ENCODE measurements around the gene RELA.

Gene RELA

DNA sequence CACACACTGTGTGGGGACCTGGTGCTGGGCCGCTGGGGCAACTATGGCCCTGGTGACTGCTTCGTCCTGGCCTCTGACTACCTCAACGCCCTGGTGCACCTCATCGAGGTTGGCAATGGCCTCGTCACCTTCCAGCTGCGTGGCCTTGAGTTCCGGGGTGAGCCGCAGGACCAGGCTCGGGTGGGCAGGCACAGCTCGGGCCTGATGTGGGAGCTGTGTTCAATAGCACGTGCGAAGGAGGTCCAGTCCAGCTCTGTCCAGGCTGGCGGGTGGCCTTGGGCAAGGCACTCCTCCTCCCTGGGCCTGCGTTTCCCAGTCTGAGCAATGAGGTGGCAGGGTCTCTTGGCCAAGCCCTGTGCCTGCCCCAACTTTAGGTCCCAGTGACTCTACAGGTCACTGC is 33.1 kb downstream of the RELA start:
- DNase-seq, result no peak

DNA sequence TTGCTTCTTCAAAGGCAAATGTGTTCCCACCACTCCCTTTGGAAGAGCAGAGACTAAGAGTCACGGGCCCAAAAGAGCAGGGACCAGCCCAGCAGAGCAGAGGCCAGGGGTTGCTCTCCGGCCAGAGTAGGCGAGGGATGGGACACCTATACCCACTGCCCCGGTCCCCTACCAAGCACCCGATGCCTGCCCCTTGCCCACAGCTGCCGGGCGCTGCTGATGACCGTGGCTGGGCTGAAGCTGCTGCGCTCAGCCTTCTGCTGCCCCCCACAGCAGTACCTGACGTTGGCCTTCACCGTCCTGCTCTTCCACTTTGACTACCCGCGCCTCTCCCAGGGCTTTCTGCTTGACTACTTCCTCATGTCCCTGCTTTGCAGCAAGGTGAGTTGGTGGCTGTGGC is 35.5 kb downstream of the RELA start:
- no peak for DNase-seq

DNA sequence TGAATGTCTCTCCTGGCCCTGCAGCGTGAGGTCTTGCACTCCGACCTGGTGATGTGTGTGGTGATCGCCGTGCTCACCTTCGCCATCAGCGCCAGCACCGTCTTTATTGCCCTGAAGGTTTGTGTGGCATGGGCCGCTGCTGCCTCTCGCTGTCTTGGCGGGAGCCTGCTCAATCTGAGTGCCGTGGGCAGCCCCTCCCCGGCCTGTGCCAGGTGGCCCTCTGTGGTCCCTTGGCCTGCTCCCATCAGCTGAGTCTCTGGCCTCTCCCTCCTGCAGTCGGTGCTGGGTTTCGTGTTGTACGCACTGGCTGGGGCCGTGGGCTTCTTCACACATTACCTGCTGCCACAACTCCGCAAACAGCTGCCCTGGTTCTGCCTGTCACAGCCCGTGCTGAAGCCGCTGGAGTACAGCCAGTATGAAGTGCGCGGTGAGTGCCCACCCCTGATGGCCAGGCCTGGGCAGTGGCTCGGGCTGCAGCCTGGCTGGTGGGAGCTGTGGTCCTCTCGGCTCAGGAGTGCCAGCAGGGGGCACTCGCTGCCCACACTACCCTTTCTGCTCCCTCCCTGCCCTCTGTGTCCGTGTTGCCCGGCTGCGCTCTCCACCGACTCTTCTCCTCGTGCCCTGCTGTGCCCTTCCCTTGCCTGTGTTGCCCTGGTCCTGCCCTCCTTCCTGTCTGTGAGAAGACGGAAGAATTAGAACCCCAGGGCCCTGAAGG is 36.9 kb downstream of the RELA start:
- DNase-seq, result peak; percentile 14 to 59 (median 48)

DNA sequence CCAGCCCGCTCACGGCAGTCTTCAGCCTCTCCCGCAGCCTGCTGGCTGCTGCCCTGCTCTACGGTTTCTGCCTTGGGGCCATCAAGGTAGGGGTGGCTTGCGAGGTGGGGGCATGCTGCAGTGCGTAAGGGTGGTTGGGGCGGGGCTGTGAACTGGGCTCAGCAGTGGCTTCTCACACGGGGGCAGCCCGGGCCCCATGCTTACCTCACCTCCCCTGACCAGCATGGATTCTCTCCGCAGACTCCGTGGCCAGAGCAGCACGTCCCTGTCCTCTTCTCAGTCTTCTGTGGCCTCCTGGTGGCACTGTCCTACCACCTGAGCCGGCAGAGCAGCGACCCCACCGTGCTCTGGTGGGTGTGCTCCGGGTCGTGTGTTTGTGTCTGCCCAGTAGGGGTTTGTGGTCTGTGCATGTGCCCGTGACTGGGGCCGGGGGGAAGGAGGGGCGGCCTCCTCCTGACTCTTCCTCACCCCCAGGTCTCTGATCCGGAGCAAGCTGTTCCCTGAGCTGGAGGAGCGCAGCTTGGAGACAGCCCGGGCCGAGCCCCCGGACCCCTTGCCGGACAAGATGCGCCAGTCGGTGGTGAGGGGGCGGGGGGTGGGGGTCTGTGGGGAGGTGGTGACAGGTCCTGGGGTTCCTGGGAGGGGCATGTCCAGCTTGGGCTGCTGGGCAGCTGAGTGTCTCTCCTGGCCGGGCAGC is 37.6 kb downstream of the RELA start:
- no peak for DNase-seq

DNA sequence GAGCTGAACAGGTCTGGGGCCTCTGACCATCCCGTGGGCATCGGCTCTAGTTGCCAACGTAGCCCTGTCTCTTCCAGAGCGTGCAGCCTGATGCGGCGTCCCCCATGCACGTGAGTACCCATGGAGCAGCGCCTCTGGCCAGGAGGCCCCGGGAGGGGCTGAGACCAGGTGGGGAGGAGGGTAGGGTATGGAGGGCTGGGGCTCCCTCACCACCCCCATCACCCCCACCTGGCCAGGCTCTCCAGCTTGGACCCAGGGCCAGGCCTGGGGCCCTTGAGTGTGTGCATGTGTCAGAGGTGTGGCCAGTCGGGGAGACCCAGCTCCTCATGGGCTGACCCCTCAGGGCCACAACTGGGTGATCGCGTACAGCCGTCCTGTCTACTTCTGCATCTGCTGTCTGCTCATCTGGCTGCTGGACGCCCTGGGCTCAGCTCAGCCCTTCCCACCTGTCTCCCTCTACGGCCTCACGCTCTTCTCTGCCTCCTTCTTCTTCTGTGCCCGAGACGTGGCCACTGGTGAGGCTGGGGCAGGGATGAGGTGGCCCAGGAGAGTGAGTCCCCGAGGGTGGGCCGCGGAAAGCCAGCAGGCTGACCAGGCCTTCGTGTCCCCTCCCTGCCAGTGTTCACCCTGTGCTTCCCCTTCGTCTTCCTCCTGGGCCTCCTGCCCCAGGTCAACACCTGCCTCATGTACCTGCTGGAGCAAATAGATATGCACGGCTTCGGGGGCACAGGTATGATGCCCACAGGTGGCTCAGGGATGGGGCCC is 38.7 kb downstream of the RELA start:
- DNase-seq, result no peak

DNA sequence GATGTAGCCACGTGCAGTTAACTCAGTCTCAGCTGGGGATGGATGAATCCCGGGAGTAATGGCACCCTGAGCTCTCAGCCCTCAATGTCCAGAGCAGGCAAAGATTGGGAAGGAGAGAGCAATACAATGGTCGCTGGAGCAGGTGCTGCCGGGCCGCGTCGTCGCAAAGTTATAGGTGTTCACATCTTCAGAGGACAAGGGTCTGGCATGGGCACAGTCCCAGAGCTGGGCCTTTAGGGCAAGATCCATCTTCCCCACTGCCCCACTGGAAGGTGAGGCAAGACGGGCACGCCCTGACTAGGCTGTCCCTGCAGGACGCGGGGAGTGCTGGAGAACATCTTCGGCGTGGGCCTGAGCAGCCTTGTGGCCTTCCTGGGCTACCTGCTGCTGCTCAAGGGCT is 39.5 kb downstream of the RELA start:
- no peak for DNase-seq

DNA sequence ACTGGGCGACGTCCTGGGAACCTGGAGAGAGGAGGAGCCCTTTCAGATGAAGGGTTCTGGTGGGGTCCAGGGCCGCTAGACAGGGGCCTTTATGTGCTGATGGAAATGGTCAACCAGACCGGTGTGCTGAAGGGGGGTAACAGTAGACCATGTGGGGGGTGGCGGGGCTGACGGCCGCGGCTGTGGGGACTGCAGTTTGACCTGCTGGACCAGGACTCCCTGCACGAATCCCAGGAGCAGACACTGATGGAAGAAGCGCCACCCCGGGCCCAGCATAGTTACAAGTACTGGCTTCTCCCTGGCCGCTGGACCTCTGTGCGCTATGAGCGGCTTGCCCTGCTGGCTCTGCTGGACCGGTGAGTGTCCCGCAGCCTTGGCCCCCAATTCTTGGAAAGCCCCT is 40.7 kb downstream of the RELA start:
- no peak for DNase-seq

DNA sequence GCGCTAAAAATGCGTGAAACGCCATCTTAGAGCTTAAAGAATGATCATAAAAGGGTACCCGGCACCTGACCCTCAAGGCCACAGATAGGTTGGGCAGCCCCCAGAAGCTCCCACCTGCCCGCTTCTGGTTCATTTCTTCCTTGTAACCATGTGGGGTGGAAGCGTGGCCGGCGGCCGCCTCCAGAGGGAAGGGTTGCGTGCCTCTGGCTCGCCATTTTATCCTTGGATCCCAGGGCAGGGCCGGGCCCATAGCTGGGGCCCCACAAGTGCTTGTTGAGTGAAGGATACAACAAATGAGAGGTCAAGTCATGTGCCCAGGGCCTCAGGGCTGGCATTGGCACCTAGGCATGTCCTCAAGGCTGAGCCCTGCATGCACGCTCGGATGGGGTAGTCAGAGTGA is 41.3 kb downstream of the RELA start:
- DNase-seq, result no peak

DNA sequence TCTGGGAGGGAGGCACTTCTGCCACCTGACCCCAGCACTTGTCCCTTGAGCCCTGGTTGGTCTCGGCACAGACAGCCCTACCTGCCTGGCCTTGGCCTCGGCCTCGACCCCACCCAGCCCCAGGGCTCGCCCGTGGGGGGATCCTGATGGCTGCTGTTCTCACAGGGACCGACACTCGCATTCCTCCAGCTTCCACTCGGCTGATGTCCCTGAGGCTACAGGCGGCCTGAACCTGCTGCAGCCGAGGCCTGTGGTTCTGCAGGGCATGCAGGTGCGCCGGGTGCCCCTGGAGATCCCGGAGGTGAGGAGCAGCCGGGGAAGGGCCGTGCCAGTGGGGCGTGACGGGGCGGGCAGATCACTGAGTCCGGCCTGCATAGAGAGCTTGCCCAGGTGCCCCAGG is 42.0 kb downstream of the RELA start:
- no peak for DNase-seq

DNA sequence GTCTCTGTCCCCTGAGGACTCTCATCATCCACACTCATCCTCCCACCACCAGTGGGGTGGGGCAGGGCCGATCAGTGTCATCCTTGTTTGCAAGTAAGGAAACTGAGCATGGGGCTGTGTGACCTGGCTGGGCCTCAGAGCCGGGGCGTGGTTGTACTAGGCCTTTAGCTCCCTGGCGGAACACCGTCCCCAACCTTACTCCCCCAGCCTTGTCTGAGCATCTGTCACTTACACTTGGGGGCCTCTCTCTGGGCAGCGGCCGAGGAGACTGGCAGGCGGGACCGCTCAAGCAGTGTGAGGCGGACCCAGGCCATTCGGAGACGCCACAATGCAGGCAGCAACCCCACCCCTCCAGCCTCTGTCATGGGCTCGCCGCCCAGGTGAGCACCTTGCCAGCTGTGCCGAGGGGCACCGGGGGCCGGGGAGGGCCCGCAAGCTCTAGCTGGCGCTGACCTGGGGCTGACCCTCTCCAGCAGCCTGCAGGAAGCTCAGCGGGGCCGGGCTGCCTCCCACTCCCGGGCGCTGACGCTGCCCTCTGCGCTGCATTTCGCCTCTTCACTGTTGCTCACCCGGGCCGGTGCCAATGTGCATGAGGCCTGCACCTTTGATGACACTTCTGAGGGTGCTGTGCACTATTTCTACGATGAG is 43.3 kb downstream of the RELA start:
- DNase-seq, result no peak

DNA sequence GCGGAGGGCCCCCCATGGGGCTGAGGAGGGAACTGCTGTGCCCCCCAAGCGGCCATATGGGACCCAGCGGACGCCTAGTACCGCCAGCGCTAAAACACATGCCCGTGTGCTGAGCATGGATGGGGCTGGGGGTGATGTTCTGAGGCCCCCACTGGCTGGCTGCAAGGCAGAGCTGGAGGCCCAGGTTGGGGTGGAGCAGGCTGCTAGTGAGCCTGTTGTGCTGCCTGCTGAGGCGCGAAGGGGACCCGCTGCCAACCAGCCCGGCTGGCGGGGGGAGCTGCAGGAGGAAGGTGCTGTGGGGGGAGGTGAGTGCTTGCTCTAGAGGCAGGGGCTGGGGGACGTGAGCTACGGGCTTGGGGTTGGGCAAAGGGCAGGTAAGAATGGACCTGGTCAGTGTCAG is 44.0 kb downstream of the RELA start:
- DNase-seq, result no peak

DNA sequence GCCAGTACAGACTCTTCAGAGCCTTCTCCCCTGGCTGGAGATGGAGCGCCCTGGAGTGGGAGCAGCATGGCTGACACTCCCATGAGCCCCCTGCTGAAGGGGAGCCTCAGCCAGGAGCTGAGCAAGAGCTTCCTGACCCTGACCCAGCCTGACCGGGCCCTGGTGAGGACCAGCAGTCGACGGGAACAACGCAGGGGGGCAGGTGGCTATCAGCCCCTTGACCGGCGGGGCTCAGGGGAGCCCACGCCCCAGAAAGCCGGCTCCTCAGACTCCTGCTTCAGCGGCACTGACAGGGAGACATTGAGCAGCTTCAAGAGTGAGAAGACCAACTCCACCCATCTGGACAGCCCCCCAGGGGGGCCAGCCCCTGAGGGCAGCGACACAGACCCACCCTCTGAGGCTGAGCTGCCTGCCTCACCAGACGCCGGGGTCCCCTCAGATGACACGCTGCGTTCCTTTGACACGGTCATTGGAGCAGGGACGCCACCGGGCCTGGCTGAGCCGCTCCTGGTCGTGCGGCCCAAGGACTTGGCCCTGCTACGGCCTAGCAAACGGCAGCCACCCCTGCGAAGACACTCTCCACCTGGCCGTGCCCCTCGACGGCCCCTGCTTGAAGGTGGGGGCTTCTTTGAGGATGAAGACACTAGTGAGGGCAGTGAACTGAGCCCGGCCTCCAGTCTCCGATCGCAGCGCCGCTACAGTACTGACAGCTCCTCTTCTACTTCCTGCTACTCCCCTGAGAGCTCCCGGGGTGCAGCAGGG is 44.5 kb downstream of the RELA start:
- DNase-seq, result no peak

DNA sequence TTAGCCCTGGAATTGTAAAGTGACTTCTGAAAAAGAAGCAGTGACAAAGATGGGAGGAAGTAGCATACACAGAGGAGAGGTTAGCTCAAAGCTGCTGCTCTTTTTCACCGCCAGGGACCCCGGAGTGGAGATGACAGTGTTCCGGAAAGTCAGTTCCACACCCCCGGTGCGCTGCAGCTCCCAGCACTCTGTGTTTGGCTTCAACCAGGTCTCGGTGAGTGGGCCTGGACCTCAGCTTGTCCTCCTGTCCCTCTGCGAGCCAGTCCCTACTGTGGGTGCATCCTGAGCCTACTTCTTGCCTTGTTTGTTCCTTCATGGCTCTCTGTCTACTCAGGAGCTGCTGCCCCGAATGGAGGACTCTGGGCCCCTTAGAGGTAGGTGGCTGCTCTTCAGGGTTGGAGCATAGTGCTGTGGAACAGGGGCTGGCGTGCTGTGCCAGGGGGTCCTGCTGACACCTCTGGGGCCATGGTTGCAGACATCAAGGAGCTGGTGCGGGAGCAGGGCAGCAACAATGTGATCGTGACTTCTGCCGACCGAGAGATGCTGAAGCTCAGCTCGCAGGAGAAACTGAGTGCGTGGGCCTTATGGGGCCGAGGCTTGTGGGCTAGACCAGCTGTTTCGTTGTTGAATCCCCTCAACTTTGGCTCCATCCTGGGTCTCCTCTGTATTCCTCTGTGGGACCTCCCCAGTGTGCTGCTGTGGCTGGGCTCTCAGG is 45.4 kb downstream of the RELA start:
- DNase-seq, result no peak

DNA sequence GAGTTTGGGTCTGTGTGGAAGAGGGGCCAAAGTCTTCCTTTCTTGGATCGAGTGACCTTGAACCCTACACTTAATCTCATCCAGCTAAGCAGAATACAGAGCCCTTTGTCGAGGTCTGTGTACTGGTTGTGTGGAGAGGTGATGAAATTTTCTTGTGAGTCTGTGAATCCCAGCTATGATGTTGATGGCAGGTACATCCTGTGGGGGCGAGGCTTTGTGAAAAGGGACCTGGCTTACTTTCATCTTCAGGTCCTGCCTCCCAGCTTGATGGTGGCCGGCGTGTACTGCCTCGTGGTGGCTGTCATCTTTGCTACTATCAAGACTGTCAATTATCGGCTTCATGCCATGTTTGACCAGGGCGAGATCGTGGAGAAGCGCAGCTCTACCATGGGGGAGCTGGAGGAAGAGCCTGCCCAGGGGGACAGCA is 46.1 kb downstream of the RELA start:
- peak in 1 of 6 experiments; percentile 12 for DNase-seq

DNA sequence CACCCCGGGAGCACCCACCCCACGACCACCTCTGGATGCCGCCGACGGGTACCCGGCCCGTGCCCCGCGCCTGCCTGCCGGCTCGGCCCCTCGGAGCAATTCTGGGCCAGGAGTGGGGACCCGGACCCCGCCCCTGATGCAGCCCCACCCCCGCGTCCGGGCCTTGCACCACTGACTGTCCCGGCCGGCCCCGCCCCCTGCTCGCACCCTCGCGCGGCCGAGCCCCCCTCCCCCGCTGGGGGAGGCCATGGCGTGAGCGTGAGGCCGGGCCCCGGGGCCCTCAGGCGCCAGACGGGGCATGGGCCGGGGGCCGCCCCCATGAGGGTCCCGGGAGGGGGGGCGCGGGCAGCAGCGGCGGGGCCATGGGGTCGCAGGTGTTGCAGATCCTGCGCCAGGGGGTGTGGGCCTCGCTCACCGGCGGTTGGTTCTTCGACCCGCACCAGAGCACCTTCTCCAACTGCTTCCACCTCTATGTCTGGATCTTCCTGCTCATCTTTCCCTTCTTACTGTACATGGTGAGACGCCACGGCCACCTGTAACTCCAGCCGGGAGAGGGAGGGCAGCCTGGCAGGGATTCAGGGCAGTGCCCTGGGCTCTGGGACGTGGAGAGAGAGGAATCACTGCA is 46.7 kb downstream of the RELA start:
- DNase-seq, result peak in 1 of 6 experiments; percentile 62

DNA sequence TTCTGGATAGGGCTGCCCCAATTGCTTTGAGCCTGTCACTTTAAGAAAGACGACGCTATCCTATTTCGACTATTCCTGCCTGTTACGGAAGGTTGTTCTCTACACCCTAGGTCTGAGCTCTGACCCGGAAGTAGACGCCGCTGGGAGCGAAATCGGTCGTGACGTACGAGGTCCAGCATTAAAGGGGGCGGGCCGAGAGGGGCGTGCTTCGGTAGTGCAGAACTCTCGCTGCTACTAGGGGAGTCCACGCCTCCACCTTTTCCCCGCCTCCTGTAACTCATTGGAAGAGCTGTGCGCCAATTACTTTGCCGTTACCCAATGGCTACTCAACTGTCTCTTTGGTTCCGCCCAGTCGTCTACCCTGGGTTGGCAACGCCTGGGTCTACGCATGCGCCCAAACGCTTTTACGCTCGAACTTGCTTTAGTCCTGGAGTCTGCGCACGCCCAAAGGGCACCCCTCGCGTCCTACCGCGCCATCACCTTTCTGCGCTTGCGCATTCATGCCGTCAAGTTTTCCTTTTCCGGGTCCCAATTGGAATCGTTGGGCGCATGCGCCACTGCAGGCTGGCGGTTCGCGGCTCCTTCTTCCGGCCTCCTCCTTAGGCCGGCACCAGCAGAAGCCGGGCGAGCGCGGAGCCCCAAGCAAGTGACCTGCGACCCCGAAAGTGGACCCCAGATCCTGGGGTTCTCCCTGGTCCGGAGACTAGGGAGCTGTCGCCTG is 47.3 kb downstream of the RELA start, which contains the start of gene PCNX3:
TSS of gene PCNX3 (plus strand) at position 548 of the 721 bp plus-strand sequence. CDS start 536 bp downstream, outside the sequence.
- DNase-seq, result peak; percentile 100

DNA sequence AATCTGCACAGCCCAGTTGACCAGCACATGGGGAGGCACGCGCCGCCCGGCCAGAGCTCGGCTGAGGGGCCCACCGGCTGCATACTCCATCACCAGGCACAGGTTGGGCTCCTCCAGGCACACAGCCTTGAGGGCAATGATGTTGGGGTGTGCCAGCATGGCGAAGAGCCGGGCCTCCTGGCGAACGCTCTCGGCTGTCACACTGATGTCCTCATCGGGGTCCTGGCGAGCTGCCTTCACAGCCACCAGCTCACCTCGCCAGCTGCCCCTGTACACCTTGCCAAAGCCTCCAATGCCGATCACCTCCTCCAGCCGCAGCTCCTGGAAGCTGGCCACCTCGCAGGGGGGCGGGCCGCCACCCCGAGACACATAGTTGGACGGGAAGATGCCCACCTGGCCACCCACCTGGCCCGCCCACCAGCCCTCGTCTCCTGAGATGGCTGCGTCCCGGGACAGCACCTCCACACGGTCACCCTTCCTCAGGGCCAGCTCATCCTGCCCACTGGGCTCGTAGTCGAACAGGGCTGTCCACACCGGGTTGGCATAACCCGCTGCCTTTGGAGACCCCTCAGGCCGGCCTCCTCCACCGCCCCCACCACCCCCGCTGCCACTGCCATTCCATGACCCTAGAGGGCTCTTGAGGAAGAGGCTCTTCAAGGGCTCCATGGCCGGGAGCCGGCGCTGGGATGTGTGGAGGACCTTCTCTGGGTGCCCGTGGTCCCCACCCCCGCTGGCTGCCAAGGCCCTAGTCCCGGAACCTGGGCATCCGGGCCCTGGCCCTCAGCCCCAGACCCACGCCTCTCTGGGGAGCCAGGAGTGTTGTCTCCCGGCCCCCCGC is 49.4 kb downstream of the RELA start:
- DNase-seq, result peak in 2 of 6 experiments; percentile 21 to 58

DNA sequence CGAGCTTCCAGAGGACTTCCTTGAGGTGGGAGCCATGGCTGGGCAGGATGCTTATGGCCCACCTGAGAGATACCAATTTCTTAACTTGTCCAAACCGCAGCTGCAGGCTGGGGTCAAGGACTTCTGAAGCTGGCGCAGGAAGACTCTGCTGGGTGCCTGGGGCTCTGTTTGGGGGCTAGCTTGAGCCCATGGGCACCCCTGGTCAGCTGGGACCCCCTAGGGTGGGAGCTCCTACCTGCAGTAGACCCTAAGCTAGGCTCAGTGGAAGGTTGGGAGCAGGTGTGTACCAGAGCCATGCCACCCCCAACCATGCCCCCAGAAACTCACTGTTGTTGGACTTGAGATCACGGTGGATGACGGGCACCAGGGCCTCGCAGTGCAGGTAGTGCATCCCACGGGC is 50.0 kb downstream of the RELA start:
- no peak for DNase-seq

DNA sequence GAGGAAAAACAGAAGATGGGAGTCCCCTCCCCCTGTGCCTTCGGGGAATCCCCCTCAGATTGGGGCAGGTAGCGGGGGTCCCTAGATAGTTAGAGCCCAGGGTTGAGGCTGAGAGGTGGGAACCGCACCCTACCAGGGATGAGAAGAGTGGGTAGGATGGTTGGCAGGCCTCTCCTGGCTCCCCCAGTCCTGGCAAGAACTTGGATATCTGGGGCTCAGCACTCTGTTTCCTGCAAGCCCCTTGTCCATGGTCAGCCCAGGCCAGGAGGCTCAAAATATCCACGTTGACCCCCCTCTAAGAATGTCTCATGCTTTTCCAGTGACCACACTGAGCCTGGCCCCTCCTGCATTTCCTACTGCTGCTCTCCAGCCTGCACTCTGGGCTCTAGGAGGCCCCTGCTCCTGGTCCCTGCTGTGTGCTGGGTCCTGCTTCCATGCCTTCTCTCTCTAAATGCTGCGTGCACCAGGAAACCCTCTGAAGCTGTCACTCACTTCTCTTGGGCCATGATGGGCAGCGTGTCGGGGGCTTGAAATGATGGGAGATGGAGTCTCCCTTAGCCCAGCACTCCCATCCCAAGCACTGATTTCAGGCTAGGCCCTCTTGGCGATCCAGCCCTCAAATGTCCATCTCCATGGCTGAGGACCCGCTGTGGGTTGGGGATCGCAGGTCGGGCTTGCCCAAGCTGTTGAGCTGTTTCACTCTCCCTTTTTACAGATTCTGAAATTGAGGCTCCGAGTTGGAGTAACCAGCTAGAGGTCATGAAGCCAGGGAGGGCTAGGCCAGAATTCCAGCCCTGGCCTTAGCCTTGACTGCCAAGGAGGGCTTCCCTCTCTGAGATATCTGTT is 50.7 kb downstream of the RELA start:
- DNase-seq, result no peak

Data from stimulated activated naive CD4-positive, alpha-beta T cell (primary cell).